GM10266 (cell line): Measurements from ENCODE around the gene PDGFC.

Source experiments
- DNase-seq: peaks from one replicate; pipeline ENCODE4 v3.0.0; 2012; ENCODE audit errors: extremely low spot score
- CTCF ChIP-seq: IDR thresholded peaks from 2 replicates; pipeline ENCODE4 v1.5.1; 2012; ENCODE audit warnings: mild to moderate bottlenecking, low read depth; ENCODE audit not compliant: control insufficient read depth, insufficient read depth; ENCODE audit errors: missing control alignments

The PDGFC gene

GRCh38 chr4:156975686-156976085 lies 4.1 kb upstream of the PDGFC start:
- no peak for TF ChIP-seq CTCF
- DNase-seq, result no peak

- DNase-seq, result no peak
- no peak for TF ChIP-seq CTCF
These were observed 2.7 kb upstream of the PDGFC start for GRCh38 chr4:156974264-156974663.

- TF ChIP-seq CTCF, result no peak
- peak; percentile 15 for DNase-seq
These were observed 898 bp upstream of the PDGFC start for GRCh38 chr4:156972379-156973015.

GRCh38 chr4:156971165-156971675 lies 379 bp downstream of the PDGFC start:
- peak; percentile 34 for DNase-seq
- no peak for TF ChIP-seq CTCF

- no peak for TF ChIP-seq CTCF
- DNase-seq, result peak; percentile 13
These were observed 966 bp downstream of the PDGFC start for GRCh38 chr4:156970501-156971164.

- no peak for TF ChIP-seq CTCF
- no peak for DNase-seq
These were observed 1.7 kb downstream of the PDGFC start for GRCh38 chr4:156969911-156970310.

- no peak for TF ChIP-seq CTCF
- DNase-seq, result no peak
These were observed 2.5 kb downstream of the PDGFC start for GRCh38 chr4:156969101-156969500.
